Measurements from ENCODE around the gene BRAF.
"Not testable (repeated sequence)": the region's sequence is repeated elsewhere in the genome, so short reads cannot be mapped to it uniquely, and the experiment has no call there.

BRAF gene

DNA sequence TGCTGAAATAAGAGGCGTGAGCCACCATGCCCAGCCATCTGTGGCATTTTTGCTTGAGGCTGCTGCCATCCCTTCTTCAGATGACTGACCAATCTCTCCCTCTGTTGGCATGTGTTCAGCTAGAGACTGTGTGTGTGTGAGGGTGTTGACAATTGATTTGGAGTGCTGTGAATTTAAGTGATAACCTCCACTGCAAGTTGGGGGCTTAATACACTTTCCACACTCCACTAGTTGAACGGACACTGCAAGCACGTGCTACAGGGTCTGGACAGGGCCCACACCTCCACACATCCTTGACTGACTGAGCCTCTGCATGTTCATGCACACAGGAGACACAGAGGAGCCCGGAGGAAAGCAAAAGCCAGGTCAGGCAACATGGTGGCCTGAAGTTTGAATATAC, 51.3 kb downstream of the BRAF start:
- DNase-seq, result no peak

DNA sequence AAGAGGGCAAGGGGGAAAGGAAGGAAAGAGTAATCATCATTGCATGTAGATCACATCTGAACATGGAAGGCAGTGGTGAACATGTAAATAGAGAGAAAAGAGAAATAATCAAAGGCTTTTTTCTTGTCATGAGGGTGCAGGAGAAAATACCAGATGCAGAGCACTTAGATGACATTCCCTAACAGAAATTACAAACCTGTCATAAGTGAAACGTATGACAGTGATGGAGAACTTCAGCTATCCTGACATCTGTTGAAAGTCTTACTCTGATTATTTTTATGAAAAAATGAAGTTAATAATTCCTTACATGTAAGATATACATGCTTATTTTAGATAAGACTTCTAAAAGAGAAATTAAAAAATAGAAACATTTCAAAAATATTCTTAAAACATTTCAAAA, 54.7 kb downstream of the BRAF start:
- DNase-seq, result no peak

DNA sequence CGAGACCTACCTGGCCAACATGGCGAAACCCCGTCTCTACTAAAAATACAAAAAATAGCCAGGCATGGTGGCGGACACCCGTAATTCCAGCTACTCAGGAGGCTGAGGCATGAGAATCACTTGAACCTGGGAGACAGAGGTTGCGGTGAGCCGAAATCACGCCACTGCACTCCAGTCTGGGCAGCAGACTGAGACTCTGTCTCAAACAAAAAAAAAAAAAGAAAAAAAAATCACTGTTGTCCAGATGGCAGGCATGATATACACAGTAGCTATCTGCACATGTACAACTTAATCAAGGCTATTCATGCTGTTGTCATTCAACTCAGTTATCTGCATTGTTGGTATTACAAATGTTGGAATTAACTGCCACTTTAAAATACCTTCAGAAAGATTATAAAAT, 55.3 kb downstream of the BRAF start:
- DNase-seq, result no peak

DNA sequence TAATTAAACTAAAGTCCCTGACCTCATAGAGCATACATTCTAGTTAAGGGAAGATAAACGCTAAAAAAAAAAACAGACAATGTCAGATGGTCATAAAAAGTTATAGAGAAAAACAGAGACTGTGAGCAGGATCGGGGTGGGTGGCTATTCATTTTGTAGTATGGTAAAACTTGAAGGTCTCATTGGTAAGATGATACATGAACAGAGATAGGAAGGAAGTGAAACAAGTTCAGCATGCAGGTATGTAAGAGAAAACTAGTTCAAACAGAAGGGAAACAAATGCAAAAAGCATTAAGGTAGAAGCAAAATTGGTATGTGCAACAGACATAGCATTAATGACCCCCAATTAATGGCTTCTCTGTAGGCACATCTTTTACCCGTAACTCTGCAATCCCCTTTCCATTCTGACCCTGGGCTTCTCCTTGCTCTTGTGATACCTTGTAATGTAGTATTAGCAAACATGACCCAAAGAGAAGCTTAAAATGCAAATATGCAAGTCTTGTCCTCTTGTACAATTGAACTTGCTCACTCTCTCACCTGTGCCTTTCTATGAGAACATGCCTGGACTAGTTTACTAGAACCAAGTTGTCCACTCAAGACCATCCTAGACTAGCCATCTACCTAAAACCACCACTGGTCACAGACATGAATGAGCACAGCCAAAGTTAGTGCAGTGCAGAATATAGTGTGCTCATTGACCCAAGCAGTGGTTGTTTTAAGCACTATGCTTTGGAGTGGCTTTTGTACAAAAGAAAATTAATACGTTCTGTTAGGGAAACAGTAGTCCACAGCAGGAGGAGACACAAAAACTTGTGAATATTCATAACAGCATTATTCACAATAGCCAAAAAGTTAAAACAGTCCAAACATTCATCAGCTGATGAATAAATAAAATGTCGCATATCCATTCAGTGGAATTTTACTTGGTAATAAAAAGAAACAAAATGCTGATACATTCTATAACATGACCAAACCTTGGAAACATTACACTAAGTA, 57.0 kb downstream of the BRAF start:
- DNase-seq, result no peak

DNA sequence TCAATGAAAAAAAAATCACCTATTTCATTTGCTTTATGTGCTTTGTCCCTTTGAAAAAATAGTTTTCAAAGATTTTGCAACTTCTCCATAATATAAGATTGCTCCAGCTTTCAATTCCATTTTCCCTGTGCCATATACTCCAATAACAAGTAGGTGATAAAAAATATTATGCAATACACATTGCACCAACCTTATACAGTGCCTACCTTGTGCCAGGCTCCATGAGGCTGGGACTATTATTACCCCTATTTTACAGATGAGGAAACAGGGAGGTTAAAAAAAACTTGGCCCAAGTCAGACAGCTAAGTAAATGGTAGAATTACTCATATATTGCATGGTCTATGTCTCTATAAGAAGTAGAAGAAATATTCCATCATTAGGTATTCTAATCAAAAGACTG, 57.8 kb downstream of the BRAF start:
- no peak for DNase-seq

DNA sequence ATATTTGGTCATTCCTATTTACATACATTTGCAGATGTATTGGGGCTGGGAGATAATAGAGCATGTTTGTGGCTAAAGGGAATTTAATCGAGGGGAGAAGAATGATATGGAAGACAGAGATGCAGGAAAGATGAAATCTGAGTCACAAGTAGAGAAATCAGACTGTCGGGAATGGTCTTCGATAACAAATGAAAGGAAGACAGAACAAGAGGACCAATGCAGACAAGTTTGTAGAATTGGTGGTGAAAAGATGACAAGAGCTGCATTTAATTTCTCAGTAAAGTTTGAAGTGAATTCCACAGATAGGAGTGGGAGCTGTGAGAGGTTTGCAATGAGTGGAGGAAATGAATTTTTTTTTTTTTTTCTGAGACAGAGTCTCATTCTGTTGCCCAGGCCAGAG, 60.0 kb downstream of the BRAF start:
- no peak for DNase-seq

DNA sequence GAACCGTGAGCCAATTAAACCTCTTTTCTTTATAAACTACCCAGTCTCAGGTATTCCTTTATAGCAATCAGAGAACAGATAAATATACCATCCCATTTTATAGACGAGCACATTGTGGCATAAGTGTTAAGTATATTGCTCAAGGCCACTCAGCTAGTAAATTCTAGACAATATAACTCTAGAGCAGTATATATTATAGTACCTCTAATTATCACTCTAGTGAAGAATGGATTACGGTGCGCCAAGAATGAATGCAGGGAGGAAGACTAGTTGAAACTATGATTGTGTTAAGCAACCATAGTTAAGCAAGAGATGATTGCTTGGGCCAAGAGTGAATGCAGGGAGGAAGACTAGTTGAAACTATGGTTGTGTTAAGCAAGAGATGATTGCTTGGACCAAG, 60.9 kb downstream of the BRAF start:
- DNase-seq, result no peak

DNA sequence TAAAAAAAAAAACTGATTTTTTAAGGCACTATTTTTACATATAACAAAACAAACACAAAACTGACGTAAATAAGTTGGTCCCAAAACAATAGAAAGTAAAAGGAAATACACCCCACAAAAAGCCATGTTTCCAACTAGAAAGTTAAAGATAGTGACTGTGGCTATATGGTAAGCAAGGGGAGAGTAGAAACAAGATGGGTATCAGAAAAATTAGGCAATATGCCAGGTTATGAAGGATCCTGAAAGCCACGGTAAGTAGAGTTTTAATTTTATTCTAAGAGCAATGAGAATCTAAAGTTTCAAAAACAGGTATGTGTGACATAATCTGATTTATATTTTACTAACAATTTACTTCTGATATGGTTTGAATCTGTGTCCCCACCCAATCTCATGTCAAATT, 61.5 kb downstream of the BRAF start:
- DNase-seq, result no peak

DNA sequence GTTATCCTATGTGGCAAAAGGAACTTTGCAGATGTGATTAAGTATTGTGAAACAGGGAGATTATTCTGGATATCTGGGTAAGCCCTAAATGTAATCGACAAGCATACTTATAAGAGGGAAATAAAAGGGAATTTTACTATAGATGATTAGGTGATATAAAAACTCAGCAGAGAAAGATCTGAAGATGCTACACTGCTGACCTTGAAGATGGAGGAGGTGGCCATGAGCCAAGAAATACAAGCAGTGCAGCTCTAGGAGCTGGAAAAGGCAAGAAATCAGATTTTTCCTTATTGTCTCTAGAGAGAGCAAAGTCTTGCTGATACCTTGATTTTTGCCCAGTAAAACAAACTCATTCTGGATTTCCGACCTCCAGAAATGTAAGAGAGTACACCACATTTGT, 67.7 kb downstream of the BRAF start:
- no peak for DNase-seq

DNA sequence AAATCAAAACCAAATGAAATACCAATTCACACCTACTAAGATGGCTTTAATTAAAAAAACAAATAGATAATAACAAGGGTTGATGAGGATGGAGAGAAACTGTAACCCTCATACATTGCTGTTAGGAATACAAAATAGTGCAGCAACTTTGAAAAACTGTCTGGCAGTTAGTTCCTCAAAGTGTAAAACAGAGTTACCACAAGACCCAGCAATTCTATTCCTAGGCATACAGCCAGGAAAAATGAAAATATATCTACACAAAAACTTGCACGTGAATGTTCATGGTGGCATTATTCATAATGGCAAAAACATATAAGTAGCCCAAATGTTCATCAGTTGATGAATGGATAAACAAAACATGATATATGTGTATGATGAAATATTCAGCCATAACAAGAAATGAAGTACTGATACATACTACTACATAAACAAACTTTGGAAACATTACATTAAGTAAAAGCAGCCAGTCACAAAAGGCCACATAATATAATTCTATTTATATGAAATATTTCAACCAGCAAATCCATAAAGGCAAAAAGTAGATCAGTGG, 83.5 kb downstream of the BRAF start:
- DNase-seq, result no peak

DNA sequence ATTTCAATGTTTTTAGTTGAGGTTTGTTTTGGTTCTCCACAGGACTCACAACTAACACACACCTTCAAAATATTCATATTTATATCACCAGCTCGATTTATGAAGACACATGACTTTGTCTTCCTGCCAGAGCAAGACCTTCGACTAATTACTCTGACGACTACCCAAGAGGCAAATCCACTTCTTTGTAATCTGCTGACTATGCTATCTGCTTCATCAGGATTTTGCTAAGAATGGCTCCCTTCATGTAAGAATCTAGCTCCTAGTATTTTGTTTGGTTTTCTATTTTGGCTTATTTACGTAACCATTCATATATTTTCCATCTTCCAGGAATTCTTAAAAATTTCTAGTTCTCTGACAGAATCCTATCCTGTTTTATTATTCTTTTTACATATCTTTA, 93.0 kb downstream of the BRAF start:
- no peak for DNase-seq

DNA sequence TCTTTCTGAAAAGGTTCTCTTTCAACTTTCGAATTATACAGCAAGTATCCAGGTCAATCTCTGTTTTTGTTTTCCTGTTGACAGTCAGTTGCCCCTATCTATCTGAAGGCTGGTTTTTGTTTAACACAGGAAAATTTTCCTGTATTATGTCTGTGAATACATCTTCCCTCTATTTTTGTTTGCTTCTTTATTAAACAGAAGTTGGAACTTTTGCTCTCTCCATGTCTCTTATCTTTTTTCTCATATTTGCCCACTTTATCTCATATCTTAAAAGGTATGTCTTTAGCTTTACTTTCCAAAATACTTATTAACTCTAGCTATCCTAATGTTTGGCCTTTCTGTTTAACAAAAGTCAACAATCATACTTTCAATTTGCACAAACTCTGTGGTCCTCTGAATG, 95.0 kb downstream of the BRAF start:
- DNase-seq, result no peak

DNA sequence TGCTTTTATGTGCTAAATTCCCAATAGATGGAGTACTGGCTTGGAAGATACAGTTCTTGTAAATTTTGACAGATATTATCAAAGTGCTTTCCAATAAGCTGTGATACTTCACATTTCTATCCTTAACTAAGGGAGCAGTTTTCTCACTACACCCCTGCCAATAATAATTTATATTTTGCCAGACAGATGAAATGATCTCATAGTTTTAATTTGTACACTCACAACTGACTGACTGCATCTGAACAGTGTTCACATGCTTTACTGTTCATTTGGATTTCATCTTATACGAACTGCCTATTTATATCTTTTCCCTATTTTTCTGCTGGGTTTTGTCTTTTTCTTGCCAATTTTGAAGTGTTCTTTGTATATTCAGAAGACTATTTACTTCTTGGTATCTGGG, 96.0 kb downstream of the BRAF start:
- DNase-seq, result no peak

DNA sequence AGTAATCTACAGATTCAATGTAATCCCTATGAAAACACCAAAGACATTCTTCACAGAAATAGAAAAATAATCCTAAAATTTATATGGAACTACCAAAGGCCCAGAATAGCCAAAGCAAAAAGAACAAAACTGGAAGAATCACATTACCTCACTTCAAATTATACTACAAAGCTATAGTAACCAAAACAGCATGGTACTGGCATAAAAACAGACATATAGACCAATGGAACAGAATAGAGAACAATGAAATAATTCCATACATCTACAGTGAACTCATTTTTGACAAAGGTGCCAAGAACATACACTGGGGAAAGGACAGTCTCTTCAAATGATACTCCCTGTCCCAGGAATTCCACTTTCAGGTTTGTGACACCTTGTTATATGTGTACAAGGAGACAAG, 107.3 kb downstream of the BRAF start:
- DNase-seq, result not testable (repeated sequence)

DNA sequence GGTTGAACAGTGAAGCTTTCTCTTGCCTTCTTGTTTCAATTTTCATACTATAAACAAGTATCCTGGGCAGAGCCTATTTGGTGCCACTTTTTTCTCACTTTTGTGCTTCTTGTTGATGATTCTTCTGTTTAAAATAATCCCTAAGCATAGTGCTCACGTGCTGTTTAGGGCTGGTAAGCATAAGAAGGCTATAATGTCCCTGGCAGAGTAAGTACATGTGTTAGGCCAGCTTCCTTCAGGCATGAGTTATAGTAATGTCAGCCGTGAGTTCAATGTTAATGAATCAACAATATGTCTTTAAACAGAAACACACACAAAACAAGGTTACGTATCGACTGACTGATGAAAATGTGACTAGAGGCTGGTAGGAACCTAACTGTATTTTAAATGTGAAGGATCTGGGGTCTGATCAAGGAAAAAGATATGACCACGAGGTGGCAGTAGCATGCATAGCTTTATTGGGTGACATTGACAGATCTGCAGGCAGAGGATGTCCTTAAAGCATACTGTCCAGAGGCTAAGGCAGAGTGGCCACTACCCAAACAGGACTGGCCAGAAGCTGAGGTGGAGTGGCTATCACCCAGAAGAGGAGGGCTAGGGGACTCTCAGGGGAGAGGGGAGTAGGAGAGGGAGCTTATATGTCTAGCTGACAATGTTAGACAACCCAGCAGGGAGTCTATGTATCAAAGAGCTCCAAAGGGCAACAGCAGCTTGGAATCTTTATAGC, 113.7 kb downstream of the BRAF start:
- peak; percentile 48 for DNase-seq

DNA sequence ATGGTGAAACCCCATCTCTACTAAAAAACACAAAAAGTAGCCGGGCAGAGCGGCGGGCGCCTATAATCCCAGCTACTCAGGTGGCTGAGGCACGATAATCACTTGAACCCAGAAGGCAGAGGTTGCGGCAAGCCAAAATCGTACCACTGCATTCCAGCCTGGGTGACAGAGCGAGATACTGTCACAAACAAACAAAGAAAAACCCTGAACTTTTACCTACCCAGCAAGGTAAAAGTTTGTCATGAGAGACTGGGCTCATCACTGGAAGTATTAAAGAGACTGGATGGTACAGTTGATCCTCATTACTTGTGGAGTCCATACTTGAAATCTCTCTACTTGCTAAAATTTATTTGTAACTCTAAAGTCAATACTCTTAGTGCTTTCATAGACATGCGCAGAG, 114.3 kb downstream of the BRAF start:
- DNase-seq, result no peak

DNA sequence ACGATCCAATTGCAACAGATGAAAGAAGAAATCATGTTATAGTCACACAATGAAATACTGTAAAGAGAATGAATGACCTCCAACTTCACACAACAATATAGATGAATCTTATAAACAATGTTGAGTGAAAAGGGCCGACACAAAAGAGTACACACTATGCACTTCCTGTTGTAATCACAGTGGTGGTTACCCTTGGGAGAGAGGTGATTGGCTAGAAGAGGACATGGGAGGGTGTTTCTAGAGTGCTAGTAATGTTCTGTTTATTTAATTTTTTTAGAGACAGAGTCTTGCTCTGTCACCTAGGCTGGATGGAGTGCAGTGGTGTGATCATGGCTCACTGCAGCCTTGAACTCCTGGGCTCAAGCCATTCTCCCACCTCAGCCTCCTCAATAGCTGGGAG, 145.8 kb downstream of the BRAF start:
- no peak for DNase-seq

DNA sequence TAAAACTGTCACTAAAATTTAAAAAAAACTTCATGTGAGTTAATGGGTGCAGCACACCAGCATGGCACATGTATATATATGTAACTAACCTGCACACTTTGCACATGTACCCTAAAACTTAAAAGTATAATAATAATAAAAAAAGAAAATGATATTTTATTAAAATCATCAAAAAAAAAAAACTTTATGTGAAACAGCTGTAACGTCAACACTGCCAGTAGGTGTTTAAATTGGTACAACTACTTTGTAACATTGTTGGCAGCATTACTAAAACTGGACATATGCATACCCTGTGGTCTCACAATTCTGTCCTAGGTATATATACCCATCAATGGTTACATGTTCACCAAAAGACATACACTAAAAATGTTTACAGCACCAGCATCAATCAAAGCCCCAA, 146.2 kb downstream of the BRAF start:
- no peak for DNase-seq

DNA sequence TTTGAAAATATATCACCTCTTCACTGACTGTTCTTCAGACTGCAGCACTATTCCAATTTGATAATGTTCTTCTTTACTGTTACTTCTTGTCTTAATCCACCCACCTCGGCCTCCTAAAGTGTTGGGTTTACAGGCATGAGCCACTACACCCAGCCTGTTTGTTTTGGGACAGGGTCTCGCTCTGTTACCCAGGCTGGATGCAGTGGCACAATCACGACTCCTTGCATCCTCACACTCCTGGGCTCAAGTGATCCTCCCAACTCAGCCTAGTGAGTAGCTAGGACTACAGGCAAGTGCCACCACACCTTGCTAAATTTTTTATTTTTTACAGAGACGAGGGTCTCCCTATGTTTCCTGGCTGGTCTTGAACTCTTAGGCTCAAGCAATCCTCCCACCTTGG, 150.4 kb downstream of the BRAF start:
- no peak for DNase-seq

DNA sequence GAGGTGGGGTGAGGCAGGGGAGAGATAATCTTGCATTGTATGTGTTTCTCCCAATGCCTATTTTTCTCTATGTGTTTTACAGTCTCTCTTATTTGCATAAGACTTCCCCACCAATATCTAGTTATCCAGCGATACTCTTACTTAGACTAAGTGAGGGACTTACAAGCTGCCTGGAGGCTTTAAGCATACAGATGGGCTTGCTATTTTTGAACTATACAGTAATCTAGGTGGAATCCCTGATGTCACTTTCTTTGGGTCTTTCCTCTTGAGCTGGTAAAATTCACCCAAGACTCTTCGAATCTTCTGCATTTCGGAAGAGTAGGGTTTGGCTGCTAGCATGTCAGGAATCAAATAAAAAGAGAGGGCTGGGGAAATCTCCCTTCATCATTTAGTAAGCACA, 151.6 kb downstream of the BRAF start:
- no peak for DNase-seq

DNA sequence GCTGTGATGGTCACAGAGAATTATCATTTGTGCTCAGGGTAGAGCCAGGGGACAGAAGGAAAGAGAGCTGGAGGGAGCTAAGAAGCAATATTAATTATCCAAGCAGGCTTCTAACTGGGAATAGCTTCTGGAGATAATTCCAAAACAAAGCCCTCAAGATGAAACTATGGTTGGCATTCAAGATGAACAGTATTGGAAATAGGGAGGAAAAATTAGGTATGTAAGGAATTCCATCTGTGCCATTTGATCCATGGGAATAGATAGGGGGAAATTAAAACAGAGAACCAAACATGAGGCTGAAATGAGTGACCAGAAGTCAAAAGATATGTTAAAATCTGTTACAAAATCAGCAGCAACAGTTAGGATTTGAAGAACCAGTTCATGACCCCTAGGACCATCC, 152.9 kb downstream of the BRAF start:
- no peak for DNase-seq

DNA sequence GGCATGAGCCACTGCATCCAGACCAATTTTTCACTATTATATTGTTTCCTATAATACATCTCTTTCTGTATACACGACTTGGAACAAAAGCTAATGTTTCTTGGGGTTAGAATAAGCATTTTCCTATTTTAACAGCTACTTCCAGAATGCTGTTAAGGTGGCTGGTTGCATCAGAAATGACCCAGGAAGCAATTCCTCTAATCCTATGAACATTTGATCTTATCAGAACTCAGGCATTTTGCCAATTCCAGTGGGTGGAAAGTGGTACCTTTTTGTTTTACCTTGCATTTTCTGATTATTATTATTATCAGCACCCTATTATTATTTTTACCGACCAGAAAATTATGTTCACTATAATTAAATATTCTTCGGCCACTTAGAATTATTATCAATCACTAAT, 154.9 kb downstream of the BRAF start:
- DNase-seq, result no peak

DNA sequence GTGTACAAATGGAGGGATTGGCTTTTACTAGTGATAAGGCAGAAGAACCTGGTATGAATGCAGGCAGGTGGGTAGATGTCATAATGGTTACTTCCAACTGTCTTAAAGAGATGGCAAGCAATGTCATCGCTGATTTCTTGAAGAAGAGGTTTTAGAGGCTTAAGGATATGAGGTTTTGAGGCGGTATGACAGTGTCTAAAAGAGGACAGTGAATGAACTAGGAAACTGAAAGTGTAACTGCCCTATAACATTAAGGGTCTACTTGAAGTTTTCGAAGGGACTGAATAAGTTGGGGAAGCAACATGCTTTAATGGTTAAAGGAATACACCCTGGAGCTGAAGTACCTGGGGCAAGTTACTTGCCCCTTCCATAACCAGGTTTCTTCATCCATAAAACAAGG, 157.3 kb downstream of the BRAF start:
- no peak for DNase-seq

DNA sequence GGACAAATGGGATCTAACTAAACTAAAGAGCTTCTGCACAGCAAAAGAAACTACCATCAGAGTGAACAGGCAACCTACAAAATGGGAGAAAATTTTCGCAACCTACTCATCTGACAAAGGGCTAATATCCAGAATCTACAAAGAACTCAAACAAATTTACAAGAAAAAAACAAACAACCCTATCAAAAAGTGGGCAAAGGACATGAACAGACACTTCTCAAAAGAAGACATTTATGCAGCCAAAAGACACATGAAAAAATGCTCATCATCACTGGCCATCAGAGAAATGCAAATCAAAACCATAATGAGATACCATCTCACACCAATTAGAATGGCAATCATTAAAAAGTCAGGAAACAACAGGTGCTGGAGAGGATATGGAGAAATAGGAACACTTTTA, 159.3 kb downstream of the BRAF start:
- DNase-seq, result not testable (repeated sequence)
